Measurements from ENCODE around the gene RAB3D. TPM values are rescaled to one million over a fixed set of nuclear protein-coding genes. Genes with fewer than 3 reads are reported as not detected.

RAB3D gene
- total RNA-seq, 2 donors from 2014 or later = 47.7 to 54.0 TPM

- no peak for DNase-seq
- H3K36me3 ChIP-seq = no peaks in the 10 kb centered on the region
- no peaks in the 10 kb centered on the region for H3K27me3 ChIP-seq
- no peak overlapping the region for H3K9ac ChIP-seq (ENCODE audit: low read depth in 2 of 2, low read length in 2 of 2)
- H3K9me3 ChIP-seq = no peaks in the 10 kb centered on the region
- no peak overlapping the region for H3K4me3 ChIP-seq
- no peak for TF ChIP-seq CTCF (IDR thresholded peaks at IDR 0.05)
- intact Hi-C loops (cut with DNase I) = no loop called here
- H3K4me1 ChIP-seq = no peaks in the 10 kb centered on the region
- no peak overlapping the region for H3K27ac ChIP-seq
Measured at GRCh38 chr19:11300811-11301120, 38.7 kb downstream of the RAB3D start.

- DNase-seq = no peak
Measured at GRCh38 chr19:11299946-11300810, 39.3 kb downstream of the RAB3D start.

GRCh38 chr19:11296264-11296663 is 43.2 kb downstream of the RAB3D start:
- no peak overlapping the region for H3K27ac ChIP-seq
- TF ChIP-seq CTCF (IDR thresholded peaks at IDR 0.05) = no peak
- DNase-seq = no peak
- no peaks in the 10 kb centered on the region for H3K4me1 ChIP-seq
- no peak overlapping the region for H3K9ac ChIP-seq (ENCODE audit: low read depth in 2 of 2, low read length in 2 of 2)
- intact Hi-C loops (cut with DNase I) = no loop called here
- no peaks in the 10 kb centered on the region for H3K9me3 ChIP-seq
- no peaks in the 10 kb centered on the region for H3K27me3 ChIP-seq
- no peak overlapping the region for H3K4me3 ChIP-seq
- H3K36me3 ChIP-seq = no peaks in the 10 kb centered on the region

More at GRCh38 chr19:11299946-11300810, 39.3 kb downstream of the RAB3D start:
- no peaks in the 10 kb centered on the region for H3K4me1 ChIP-seq
- H3K9me3 ChIP-seq = no peaks in the 10 kb centered on the region
- H3K27me3 ChIP-seq = no peaks in the 10 kb centered on the region
- H3K9ac ChIP-seq (ENCODE audit: low read depth in 2 of 2, low read length in 2 of 2) = no peak overlapping the region
- intact Hi-C loops (cut with DNase I) = no loop called here
- TF ChIP-seq CTCF (IDR thresholded peaks at IDR 0.05) = no peak
- no peak overlapping the region for H3K27ac ChIP-seq
- no peak overlapping the region for H3K4me3 ChIP-seq
- H3K36me3 ChIP-seq = no peaks in the 10 kb centered on the region

- H3K4me1 ChIP-seq = no peaks in the 10 kb centered on the region
- intact Hi-C loops (cut with DNase I) = no loop called here
- no peaks in the 10 kb centered on the region for H3K27me3 ChIP-seq
- no peak for TF ChIP-seq CTCF (IDR thresholded peaks at IDR 0.05)
- peak; percentile 27 for DNase-seq
- no peak within 1 kb of the TSS for H3K27ac ChIP-seq
- no peaks in the 10 kb centered on the region for H3K36me3 ChIP-seq
- H3K4me3 ChIP-seq = no peak within 1 kb of the TSS
- H3K9ac ChIP-seq (ENCODE audit: low read depth in 2 of 2, low read length in 2 of 2) = no peak within 1 kb of the TSS
- H3K9me3 ChIP-seq = no peaks in the 10 kb centered on the region
Measured at GRCh38 chr19:11295665-11296245, 43.7 kb downstream of the RAB3D start, which contains the start of gene TSPAN16. Gene TSPAN16 (plus strand): TSS chr19:11296160. CDS start chr19:11296298, 138 bp downstream.

GRCh38 chr19:11295180-11295579 is 44.3 kb downstream of the RAB3D start:
- Histone ChIP-seq H3K36me3 (no peaks in the 10 kb centered on the region), H3K27ac (no peak overlapping the region), H3K27me3 (no peaks in the 10 kb centered on the region), H3K4me3 (no peak overlapping the region), H3K9ac (ENCODE audit: low read depth in 2 of 2, low read length in 2 of 2) (no peak overlapping the region), H3K9me3 (no peaks in the 10 kb centered on the region), H3K4me1 (no peaks in the 10 kb centered on the region)
- no peak for DNase-seq
- no peak for TF ChIP-seq CTCF (IDR thresholded peaks at IDR 0.05)
- intact Hi-C loops (cut with DNase I) = no loop called here
